Spleen (tissue), 11 donors: Measurements from ENCODE around the gene ADGRF3. TPM values are rescaled to one million over a fixed set of nuclear protein-coding genes. Genes with fewer than 3 reads are reported as not detected.
"Not testable (repeated sequence)": the region's sequence is repeated elsewhere in the genome, so short reads cannot be mapped to it uniquely, and the experiment has no call there.

Experiments used
- DNase-seq: peaks from one replicate; pipeline ENCODE4 v3.0.0-alpha.2; 2020
- H3K27ac ChIP-seq, 8 donors: fragments of 200-600 bp; sonication (generic) in 7 of 8; 1 replicate in 4 of 8; 2 replicates in 4 of 8; pipeline versions ENCODE4 v1.5.0 to v1.8.0; 2016 to 2021; ENCODE audit warnings: inconsistent platforms in 4 of 8, mild to moderate bottlenecking in 4 of 8, moderate library complexity in 1 of 8
- H3K27me3 ChIP-seq, 7 donors: fragments of 200-600 bp; sonication (generic) in 6 of 7; replicated peaks in 1 of 7; 1 replicate in 4 of 7; 2 replicates in 3 of 7; pipeline versions ENCODE4 v1.5.0 to v1.8.0; 2016 to 2021; ENCODE audit warnings: inconsistent platforms in 3 of 7, mild to moderate bottlenecking in 1 of 7
- H3K36me3 ChIP-seq, 6 donors: fragments of 200-600 bp; sonication (generic) in 5 of 6; 1 replicate in 4 of 6; 2 replicates in 2 of 6; pipeline versions ENCODE4 v1.5.0 to v1.8.0; 2016 to 2021; ENCODE audit warnings: inconsistent platforms in 2 of 6
- H3K4me1 ChIP-seq, 6 donors: fragments of 200-600 bp; sonication (generic) in 5 of 6; 1 replicate in 3 of 6; 2 replicates in 3 of 6; pipeline versions ENCODE4 v1.5.0 to v1.8.0; 2016 to 2021; ENCODE audit warnings: inconsistent platforms in 3 of 6
- H3K4me3 ChIP-seq, 8 donors: fragments of 200-600 bp; sonication (generic) in 7 of 8; 1 replicate in 4 of 8; 2 replicates in 4 of 8; pipeline versions ENCODE4 v1.5.0 to v1.8.0; 2016 to 2021; ENCODE audit warnings: inconsistent platforms in 4 of 8, mild to moderate bottlenecking in 4 of 8, moderate library complexity in 2 of 8
- H3K9me3 ChIP-seq, 8 donors: fragments of 200-600 bp; sonication (generic) in 7 of 8; 1 replicate in 4 of 8; 2 replicates in 4 of 8; pipeline versions ENCODE4 v1.5.0 to v1.8.0; 2016 to 2021; ENCODE audit warnings: inconsistent platforms in 4 of 8
- POLR2A ChIP-seq, 3 donors: fragments of 450-650 bp; IDR thresholded peaks; one replicate each; pipeline ENCODE4 v1.5.1; 2017; ENCODE audit warnings: antibody characterized with exemption in 3 of 3, mild to moderate bottlenecking in 1 of 3
- POLR2AphosphoS5 ChIP-seq, 3 donors: sonication (generic); formaldehyde crosslinking; IDR thresholded peaks; one replicate each; pipeline ENCODE4 v1.5.1; 2017; ENCODE audit warnings: antibody characterized with exemption in 3 of 3
- WGBS, 5 donors: extraction: QIAGEN DNeasy Blood & Tissue Kit in 3 of 5; methylation state at CpG; one replicate each; pipeline versions ENCODE4 v1.1.5 to v1.1.7; 2013 to 2018; 5-methylcytosine and 5-hydroxymethylcytosine counted together
- intact Hi-C: fragments of 100-400 bp; cut with DNase I; formaldehyde crosslinking; loops from one replicate; pipeline ENCODE4 v1.15.0; 2023; ENCODE audit warnings: low total_unique reads
- polyA plus RNA-seq, 3 donors: library from polyadenylated mRNA; stranded (reverse); fragments of 200-250 nt; gene quantifications; one replicate each; pipeline ENCODE4 v1.2.1, GENCODE V29; 2013
- total RNA-seq, 7 donors: library from RNA; depleted of rRNA in 3 of 7; stranded (reverse); fragments of >200 nt in 3 of 7; fragmentation: NEBNext Ultra II Directional in 4 of 7; extraction: Animal tissue kit (Norgen Biotek cat#: 25700) in 4 of 7; gene quantifications; one replicate each; pipeline versions ENCODE4 v1.1.0 to v1.2.1, GENCODE V29; 2016 to 2021
- TF ChIP-seq, protein P1 (sequence below), 11 experiments: fragments of 200-600 bp in 7 of 11; fragments of 450-650 bp in 4 of 11; sonication (generic) in 4 of 11; IDR thresholded peaks in 8 of 11; conservative IDR thresholded peaks in 3 of 11; 1 replicate in 7 of 11; 2 replicates in 4 of 11; pipeline versions ENCODE4 v1.4.0 to v1.8.0; 2016 to 2021; ENCODE audit warnings: antibody characterized with exemption in 11 of 11, inconsistent platforms in 4 of 11, mild to moderate bottlenecking in 1 of 11
- donor health status: healthy with polysubstance abuse.
- donor health status: DM: no; HTN: no; CAD: no; lungs with moderate emphysema.
- donor health status: DM: no; HTN: no; CAD: no.
- donor health status: Bipolar disorder and iron deficiency.
- donor health status: healthy.
- donor health status: DM: no; HTN: no; CAD: no.
- donor health status: DM: yes; HTN: yes; CAD: no.

The ADGRF3 gene
- total and polyA plus RNA-seq, 10 donors = 0.15 to 6.2 (median 0.63) TPM

DNA sequence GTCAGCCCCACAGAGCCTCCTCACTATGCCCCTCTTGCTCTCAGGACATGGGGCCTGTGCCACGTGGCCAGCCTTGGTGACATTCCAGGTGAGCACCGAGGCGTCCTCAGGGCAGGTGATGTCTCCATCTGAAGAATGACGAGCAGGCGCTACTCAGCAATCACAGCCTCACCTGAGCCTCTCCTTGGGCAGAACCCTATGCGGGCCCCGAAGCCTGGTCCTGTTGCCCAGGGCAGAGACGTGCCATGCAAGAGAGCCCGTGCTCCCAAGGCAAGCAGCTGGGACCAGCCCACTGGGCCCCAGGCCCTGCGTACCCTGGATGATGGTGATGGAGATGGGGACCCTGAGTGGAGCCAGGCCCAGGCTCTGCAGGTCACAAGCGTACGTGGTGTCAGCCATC lies 33.1 kb downstream of the ADGRF3 start:
- intact Hi-C loops = no loop called here
- no peak for TF ChIP-seq POLR2AphosphoS5 (IDR thresholded peaks at IDR 0.05)
- TF ChIP-seq, protein P1, sequence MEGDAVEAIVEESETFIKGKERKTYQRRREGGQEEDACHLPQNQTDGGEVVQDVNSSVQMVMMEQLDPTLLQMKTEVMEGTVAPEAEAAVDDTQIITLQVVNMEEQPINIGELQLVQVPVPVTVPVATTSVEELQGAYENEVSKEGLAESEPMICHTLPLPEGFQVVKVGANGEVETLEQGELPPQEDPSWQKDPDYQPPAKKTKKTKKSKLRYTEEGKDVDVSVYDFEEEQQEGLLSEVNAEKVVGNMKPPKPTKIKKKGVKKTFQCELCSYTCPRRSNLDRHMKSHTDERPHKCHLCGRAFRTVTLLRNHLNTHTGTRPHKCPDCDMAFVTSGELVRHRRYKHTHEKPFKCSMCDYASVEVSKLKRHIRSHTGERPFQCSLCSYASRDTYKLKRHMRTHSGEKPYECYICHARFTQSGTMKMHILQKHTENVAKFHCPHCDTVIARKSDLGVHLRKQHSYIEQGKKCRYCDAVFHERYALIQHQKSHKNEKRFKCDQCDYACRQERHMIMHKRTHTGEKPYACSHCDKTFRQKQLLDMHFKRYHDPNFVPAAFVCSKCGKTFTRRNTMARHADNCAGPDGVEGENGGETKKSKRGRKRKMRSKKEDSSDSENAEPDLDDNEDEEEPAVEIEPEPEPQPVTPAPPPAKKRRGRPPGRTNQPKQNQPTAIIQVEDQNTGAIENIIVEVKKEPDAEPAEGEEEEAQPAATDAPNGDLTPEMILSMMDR (IDR thresholded peaks at IDR 0.05 in 8 of 11, conservative IDR thresholded peaks at IDR 0.05 in 3 of 11) = no peak
- no peak for TF ChIP-seq POLR2A (IDR thresholded peaks at IDR 0.05)
- Histone ChIP-seq H3K36me3 (peaks cover 0 to 26% (median 0%) of the 10 kb centered on the region in 6 donors), H3K27ac (no peak overlapping the region), H3K9me3 (no peaks in the 10 kb centered on the region), H3K4me3 (no peak overlapping the region), H3K27me3 (no peaks in the 10 kb centered on the region), H3K4me1 (no peaks in the 10 kb centered on the region)
- WGBS, 5 donors = 83 to 94% (median 85%) methylated on average over 5 to 12 of the region's 12 CpGs
- DNase-seq = no peak

DNA sequence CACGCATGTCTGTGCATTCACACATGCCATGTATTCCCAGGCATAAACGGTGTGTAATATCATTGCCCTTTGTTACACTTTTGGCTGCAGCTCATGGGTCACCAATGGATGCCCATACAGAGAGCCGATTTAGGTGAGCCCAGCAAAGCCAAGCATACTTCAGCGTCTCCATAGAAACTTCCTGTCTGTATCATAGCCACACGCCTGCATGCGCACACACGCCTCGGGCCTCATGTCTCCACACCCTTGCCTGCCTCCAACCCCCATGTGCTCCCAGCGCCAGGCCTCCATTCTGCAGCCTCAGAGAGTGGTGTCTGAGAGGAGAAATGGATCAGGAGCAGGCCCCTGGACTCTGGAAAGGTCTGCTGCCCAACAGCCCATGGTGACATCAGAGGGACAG lies 34.1 kb downstream of the ADGRF3 start:
- no peak for TF ChIP-seq POLR2A (IDR thresholded peaks at IDR 0.05)
- TF ChIP-seq POLR2AphosphoS5 (IDR thresholded peaks at IDR 0.05) = no peak
- TF ChIP-seq, protein P1 (IDR thresholded peaks at IDR 0.05 in 8 of 11, conservative IDR thresholded peaks at IDR 0.05 in 3 of 11) = no peak
- Histone ChIP-seq H3K36me3 (peaks cover 0 to 26% (median 0%) of the 10 kb centered on the region in 6 donors), H3K4me1 (no peaks in the 10 kb centered on the region), H3K27me3 (no peaks in the 10 kb centered on the region), H3K9me3 (no peaks in the 10 kb centered on the region), H3K27ac (no peak overlapping the region), H3K4me3 (no peak overlapping the region)
- DNase-seq = no peak
- intact Hi-C loops = no loop called here
- WGBS, 5 donors = 83 to 89% (median 84%) methylated on average over 5 to 9 of the region's 9 CpGs

DNA sequence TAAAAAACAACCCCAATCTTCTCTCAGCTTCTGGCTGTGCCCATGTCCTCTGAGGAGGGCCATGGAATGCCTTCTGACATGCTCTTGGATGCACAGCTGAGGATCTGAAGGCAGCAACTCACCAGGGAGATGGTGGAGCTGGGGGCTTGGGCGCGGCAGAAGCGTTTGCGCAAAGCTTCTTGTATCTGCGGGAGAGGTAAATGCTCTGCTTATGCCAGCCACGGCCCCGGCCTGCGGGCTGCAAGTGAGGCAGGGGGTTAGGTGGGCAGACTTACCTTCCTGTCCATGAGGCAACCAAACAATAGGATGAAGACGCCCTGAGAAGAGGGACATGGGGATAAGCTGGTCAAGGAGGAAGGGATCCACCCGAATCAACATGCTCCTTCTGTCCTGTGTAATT lies 36.7 kb downstream of the ADGRF3 start:
- intact Hi-C loops = loop anchor here (10.0 kb wide), 1 partner anchor 65 kb away; the partner anchor contains the start of genes HADHA and HADHB
- H3K27me3 ChIP-seq = no peaks in the 10 kb centered on the region
- H3K27ac ChIP-seq = no peak overlapping the region
- H3K36me3 ChIP-seq = peaks cover 0 to 26% (median 0%) of the 10 kb centered on the region in 6 donors
- WGBS, 5 donors = 79 to 87% (median 86%) methylated on average over 10 of the region's 10 CpGs
- H3K9me3 ChIP-seq = no peaks in the 10 kb centered on the region
- H3K4me3 ChIP-seq = no peak overlapping the region
- TF ChIP-seq POLR2A (IDR thresholded peaks at IDR 0.05) (no peak), POLR2AphosphoS5 (IDR thresholded peaks at IDR 0.05) (no peak)
- TF ChIP-seq, protein P1 (IDR thresholded peaks at IDR 0.05 in 8 of 11, conservative IDR thresholded peaks at IDR 0.05 in 3 of 11) = no peak
- no peak for DNase-seq
- no peaks in the 10 kb centered on the region for H3K4me1 ChIP-seq

DNA sequence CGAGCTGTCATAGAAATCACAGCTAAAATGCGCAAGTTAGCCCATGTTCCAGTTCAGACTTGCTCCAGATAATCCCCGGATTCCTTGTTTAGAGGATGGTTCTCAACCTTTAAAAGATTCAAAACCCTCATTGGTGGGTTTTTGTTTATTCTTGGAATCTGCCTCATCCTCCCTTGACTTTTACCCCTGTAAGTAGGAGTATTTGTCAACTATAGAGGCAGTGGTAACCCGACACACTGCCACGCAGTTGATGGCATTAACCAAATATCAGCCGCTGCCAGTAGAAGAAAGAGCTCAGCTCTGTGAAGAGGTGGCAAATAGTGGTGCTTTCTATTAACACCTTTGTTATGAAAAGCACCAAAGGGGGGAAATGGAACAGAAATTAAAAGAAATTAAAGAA lies 41.0 kb downstream of the ADGRF3 start:
- TF ChIP-seq POLR2AphosphoS5 (IDR thresholded peaks at IDR 0.05) = no peak
- DNase-seq = no peak
- Histone ChIP-seq H3K36me3 (peaks cover 0 to 24% (median 0%) of the 10 kb centered on the region in 6 donors), H3K27me3 (no peaks in the 10 kb centered on the region), H3K4me3 (no peak overlapping the region), H3K4me1 (peaks cover 0 to 18% (median 10%) of the 10 kb centered on the region in 6 donors), H3K27ac (no peak overlapping the region), H3K9me3 (no peaks in the 10 kb centered on the region)
- WGBS, 5 donors = 84 to 93% (median 86%) methylated on average over 6 of the region's 6 CpGs
- intact Hi-C loops = loop anchor here (10.0 kb wide), 1 partner anchor 61 kb away; the partner anchor contains the start of genes HADHA and HADHB

DNA sequence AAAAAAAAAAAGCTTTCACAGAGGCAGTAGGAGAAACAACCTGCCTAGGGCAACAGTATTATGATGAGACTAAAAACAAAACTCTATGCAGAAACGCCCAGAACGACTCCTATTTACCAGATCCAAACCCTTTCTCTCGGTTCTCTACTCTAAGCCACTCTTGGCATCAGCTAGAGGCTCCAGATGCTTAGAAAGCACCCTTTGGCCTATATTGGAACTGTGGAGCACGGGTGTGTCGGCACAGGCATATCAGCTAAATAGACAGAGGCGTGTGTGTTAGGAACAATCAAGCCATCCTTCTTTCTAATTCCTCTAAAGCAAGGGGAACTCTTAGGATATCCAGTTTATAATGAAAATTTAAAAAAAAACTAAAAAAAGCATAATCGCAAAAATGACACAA lies 41.5 kb downstream of the ADGRF3 start:
- not testable (repeated sequence) for H3K27me3 ChIP-seq, DNase-seq, H3K9me3 ChIP-seq, H3K27ac ChIP-seq, H3K4me3 ChIP-seq
- Histone ChIP-seq H3K36me3 (peaks cover 0 to 20% (median 0%) of the 10 kb centered on the region in 6 donors), H3K4me1 (peaks cover 0 to 22% (median 14%) of the 10 kb centered on the region in 6 donors)
- WGBS, 5 donors = 82 to 90% (median 88%) methylated on average over 7 of the region's 7 CpGs
- intact Hi-C loops = loop anchor here (10.0 kb wide), 1 partner anchor 60 kb away; the partner anchor contains the start of genes HADHA and HADHB
